PC-3 (cell line): ENCODE results near the gene SCUBE3.
A peak's percentile ranks its signal among the peaks of the same experiment; 100 is the strongest.

ENCODE experiments used
- EZH2phosphoT487 ChIP-seq: fragments of 300-600 bp; sonication (generic); IDR thresholded peaks from 2 replicates; pipeline ENCODE4 v1.6.1; 2018; ENCODE audit warnings: mild to moderate bottlenecking, antibody characterized with exemption, low read length, borderline replicate concordance
- TF ChIP-seq, protein P1 (sequence below): fragments of 300-600 bp; sonication (generic); conservative IDR thresholded peaks from 2 replicates; pipeline ENCODE4 v1.5.1; 2017; ENCODE audit warnings: antibody characterized with exemption, low read depth, mild to moderate bottlenecking, low read length

DNA sequence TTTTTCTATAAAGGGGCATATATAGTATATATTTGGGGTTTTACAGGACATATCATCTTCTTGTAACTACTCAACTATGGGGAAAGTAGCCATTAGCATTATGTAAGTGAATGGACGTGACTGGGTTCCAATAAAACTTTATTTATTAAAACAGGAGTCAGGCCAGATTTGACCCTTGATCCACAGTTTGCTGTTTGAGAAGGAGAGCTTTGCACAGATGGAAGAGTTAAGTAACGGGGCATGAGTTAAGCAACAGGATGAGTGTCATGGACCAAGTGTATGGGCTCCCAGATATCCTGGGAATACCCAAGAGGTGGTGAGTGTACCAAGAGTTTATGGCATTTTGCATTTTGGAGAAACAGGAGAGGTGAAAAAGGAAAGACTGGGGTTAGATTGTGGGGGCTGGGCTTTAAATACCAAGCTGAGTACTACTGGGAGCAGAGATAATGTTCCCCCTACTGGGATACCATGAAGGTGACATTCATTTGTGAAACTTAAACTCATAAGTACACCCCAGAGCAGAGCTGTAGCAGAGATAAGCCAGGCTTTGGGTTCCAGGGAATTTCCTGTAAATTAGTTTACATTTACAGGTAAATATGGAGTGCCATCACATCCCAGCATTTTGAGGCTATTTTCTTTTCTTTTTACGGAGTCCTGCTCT, 18.5 kb upstream of the SCUBE3 start:
- TF ChIP-seq, protein P1, sequence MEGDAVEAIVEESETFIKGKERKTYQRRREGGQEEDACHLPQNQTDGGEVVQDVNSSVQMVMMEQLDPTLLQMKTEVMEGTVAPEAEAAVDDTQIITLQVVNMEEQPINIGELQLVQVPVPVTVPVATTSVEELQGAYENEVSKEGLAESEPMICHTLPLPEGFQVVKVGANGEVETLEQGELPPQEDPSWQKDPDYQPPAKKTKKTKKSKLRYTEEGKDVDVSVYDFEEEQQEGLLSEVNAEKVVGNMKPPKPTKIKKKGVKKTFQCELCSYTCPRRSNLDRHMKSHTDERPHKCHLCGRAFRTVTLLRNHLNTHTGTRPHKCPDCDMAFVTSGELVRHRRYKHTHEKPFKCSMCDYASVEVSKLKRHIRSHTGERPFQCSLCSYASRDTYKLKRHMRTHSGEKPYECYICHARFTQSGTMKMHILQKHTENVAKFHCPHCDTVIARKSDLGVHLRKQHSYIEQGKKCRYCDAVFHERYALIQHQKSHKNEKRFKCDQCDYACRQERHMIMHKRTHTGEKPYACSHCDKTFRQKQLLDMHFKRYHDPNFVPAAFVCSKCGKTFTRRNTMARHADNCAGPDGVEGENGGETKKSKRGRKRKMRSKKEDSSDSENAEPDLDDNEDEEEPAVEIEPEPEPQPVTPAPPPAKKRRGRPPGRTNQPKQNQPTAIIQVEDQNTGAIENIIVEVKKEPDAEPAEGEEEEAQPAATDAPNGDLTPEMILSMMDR, result 0 out of 2 replicates have a peak, but pooled peaks have one; percentile 13
- TF ChIP-seq EZH2phosphoT487, result no peak
